Hepatic stellate cell (primary cell): ENCODE results near the gene APBB2.
"Not testable (repeated sequence)": the region's sequence is repeated elsewhere in the genome, so short reads cannot be mapped to it uniquely, and the experiment has no call there.

Source experiments
- DNase-seq: peaks from one replicate; pipeline ENCODE4 v3.0.0; 2011; ENCODE audit warnings: low spot score

APBB2 gene

DNA sequence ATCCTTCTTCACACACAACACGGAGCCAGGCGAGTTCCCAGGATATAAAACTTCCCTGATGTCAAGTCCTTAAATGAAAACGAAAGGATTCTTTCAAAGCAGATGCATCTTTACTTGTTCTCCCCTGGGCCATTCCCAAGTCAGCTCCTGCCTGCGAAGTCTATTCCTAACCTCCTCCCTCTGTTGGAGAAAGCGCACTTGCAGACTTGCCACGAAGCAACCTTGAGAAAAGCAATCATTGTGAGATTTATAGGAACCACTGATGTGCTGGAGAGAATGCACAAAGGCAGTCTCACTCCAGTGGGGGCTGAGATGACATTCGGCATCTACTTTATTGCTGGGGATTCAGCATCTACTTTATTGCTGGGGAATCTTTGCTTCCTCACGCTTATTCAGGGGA, 308.9 kb downstream of the APBB2 start:
- no peak for DNase-seq

DNA sequence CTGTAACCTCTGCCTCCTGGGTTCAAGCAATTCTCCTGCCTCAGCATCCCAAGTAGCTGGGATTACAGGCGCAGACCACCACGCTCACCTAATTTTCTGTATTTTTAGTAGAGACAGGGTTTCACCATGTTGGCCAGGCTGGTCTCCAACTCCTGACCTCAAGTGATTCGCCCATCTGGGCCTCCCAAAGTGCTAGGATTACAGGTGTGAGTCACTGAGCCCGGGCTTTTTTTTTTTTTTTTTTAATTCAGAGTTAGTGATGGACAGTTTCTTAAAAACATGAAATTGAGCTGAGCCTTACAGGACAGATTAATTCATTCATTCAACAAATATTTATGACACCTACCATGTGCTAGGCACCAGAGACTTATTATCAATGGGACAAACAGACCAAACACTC, 313.8 kb downstream of the APBB2 start:
- not testable (repeated sequence) for DNase-seq

DNA sequence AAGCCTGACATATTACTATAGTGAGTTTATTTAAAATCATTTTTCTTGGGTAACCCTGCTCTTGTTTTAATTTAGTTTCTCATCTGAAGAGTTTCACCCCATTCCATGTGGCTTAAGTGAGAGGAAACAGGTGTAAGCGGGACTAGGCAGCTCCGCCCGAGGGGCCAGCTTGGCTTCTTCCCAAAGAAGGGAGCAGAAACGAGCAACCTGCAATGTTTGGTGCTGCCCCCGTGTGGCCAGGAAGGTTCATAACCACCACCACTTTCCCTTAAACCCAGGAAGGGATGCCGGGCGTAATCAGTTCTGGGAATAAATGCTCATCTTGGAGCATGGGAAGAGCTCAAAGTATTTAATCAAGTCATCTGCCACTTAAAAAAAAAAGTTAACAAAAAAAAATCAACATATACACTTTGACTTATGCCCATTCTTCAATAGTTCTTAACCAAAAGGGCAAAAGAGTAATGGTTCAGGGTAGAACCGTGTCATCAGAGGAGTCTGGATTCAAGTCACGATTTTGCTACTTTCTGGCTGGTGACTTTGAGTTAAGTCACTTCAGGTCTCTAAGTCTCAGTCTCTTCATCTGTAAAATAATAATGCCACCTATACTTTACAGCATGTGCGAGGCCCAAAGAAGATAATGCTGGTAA, 316.7 kb downstream of the APBB2 start:
- DNase-seq: peak; percentile 62

DNA sequence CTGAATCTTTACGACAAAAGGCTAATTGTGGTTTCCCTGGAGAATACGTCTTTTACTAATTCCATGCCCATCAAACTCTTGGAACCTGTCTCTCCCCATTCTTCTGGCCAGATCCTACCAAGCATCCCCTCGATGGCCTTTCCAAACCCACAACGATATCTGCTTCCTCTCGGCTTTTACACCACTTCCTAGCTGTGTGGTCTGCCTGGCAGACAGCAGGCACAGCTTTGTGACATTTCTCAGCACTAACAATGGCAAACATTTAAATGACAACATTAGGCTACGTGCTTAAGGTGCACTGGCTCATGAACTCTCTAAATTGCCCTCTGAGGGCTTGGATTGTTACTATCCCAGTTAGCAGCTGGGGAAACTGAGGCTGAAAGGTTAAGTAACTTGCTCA, 323.6 kb downstream of the APBB2 start:
- DNase-seq: no peak

GRCh38 chr4:40890199-40890598, 324.1 kb downstream of the APBB2 start:
- DNase-seq: no peak

GRCh38 chr4:40888933-40889332, 325.4 kb downstream of the APBB2 start:
- no peak for DNase-seq

DNA sequence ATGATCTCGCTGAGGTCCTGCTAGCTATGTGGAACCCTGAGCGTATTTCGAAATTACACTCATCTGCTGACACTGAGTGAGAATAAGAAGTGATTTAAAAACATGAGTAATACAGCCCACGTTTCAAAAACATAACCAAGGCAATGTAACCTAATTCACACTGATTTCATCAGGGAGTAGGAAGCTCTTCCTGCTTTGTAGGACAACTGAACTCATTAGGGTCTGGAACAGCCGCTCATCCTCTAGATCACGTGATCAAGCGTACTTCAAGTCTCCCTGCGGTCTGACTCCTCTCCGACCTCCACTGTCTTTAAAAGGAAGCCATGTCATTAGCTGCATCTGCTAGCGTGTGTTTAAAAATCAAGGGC, 326.6 kb downstream of the APBB2 start:
- peak; percentile 35 for DNase-seq

DNA sequence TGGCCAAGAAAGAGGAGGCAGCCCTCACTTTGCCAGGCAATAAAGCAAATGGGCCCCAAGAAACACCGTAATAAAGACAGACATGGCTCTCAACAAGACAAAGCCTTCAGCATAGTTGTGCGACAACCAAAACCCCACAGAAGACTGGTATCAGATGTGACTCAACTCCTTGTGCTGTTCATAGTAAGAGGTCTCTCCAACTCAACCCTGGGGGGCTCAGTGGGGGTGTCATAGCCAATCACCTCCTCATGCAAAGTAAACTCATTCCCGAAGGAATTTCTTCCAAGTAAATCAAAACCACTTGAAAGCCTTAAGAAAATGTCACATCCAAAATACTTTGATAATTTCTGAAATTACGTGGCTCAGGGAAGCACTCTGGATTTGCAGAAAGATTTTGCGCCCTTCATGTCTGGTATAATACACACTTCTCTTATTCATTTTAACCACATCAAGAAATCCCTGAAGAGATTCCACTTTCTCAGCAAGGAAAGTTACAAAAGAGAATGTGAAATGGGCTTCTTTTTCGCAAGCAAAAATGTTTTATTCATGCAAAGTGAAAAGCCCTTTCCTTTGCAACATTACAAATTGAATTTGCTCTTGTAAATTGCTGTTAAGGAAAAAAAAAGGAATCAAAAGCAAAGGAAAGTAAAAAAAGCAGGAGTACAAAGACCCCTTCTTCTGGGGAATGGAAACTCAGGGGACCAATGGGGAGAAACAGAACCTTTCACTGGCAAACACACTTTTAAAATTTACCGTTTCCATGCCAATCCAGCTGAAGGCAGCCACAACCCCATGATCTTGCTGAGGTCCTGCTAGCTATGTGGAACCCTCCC, 327.2 kb downstream of the APBB2 start:
- no peak for DNase-seq

- DNase-seq: no peak
Observed at GRCh38 chr4:40881851-40882250, 332.5 kb downstream of the APBB2 start.

DNA sequence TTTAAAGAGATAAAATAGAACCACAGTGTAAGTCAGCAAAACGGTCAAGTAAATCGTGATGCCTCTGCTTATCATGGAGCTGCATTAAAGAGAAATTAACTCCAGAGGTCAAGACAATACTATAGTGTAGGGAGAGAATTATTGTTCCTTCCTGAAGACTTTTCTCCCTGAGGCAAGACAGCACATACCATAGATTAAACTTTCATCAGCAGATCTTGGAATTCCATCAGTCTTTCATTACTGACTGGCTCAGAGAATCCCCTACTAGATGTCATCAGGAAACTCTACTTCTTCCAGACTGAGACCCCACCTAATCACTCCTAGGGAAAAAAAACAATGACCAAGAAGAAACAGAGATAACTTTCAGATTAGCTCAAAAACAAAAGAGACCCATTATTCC, 333.2 kb downstream of the APBB2 start:
- no peak for DNase-seq

DNA sequence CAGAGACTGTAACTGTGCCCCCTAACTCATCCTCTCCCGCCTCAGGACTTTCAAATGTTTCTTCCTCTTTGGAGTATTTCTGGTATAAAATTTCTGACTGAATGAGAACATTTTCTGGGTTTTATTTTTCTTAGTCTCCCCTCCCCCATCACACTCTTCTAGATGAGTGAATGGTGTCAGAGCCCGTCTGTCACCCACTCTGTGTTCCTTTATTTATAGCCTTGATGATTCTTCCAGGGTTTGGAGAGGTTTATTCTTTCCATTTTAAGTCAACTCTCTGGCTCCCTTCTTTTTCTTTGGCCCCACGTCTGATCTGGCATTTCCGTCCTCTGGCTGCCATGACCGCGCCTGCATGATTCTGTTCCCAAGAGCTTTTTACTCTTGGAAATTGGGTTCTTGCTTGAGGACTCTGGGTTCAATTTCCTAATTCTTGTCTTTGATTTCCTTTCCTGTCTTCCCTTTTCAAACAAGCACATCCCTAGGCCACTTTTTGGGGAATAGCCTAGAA, 335.7 kb downstream of the APBB2 start:
- no peak for DNase-seq

DNA sequence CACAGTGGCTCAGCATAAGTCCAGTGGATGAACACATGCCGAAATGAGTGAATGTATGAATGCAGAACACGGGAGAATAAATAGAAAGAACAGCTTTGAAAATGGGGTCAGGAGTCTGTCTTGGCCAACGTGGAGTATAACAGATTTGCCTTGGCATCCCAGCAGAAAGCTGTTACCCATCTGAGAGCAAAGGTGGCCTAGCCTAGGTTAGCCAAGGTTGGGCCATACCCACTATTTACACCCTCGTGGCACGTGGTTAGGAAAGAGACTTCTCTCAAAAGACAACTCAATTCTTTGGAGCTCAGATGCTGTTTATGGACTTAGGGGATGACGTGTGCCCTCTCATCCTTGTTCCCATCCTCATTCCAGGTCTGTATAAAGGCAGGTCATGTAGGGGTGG, 337.3 kb downstream of the APBB2 start:
- no peak for DNase-seq

- no peak for DNase-seq
Observed at GRCh38 chr4:40875507-40876150, 338.7 kb downstream of the APBB2 start.

- DNase-seq: no peak
Observed at GRCh38 chr4:40874901-40875300, 339.4 kb downstream of the APBB2 start.

- DNase-seq: no peak
Observed at GRCh38 chr4:40874331-40874730, 340.0 kb downstream of the APBB2 start.

DNA sequence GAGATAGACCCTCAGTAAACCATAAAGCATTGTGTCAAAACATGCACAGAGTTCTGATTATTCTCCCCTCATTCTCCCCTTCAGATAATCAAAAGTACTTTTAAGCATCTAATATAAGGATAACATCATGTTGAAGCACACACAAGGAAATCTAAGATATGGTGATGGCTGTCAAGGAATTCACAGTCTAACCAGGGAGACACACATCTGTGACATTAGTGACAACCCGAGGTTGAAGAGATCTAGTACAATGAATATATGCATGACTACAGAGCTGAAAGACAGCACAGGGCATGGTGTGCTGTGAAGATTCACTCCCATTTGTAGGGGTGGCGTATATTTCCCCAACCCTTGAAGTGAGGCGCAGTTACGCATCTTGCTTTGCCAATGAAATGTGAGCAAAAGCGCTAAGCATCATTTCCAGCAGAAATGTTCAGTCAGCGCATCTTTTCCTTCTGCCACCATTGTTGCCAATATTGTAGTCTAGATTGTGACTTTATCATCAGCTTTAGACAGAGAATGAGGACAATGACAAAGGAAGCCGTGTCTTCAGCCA, 342.6 kb downstream of the APBB2 start:
- DNase-seq: no peak

DNA sequence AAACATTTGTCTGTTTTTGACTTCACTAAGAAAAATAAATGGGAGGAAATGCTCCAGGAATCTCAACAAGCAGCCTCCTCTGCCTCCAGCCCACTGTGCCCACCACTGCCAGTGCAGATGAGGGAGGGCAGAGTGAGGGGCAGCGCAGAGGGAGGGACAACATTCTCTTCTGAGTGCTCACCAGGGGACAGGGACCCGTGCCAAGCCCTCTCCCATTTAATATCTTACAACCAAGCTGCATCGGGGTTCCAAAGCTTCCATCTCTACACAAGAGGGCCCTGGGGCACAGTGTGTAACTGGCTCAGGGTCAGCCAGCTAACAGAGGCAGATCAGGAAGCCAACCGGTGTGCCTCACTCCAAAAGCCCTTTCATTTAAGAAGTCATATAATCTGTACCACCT, 344.2 kb downstream of the APBB2 start:
- DNase-seq: no peak

DNA sequence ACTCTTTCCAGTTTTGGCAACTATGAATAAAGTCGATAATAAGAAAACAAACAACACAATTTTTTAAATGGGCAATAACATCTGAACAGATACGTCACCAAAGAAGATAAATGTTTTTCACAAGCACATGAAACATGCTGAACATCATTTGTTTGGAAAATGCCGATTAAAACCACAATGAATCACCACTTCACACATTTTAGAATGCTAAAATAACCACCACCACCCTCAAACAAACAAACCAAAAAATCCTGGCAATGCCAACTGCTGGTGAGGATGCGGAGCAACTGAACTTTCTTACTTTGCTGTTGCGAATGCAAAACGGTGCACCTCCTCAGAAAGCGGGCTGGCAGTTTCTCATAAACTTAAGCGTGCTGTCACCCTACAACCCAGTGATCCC, 348.6 kb downstream of the APBB2 start:
- DNase-seq: no peak

DNA sequence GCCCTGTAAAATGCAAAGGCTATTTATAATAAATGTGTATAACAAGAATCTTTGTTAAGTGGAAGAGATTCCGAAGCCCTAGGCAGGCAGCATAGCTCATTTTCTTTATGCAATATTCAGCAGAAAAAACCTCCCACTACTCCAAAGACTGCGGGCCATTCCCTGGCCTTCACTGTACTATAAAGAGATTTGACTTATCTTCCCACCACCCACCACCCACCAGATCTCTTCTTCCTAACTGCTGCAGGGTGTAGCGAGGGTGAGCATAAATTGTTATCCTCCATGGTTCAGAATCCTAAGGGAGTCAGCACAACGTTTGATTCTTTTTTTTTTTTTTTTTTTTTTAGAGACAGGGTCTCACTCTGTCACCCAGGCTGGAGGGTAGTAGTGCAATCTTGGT, 349.8 kb downstream of the APBB2 start:
- DNase-seq: no peak

DNA sequence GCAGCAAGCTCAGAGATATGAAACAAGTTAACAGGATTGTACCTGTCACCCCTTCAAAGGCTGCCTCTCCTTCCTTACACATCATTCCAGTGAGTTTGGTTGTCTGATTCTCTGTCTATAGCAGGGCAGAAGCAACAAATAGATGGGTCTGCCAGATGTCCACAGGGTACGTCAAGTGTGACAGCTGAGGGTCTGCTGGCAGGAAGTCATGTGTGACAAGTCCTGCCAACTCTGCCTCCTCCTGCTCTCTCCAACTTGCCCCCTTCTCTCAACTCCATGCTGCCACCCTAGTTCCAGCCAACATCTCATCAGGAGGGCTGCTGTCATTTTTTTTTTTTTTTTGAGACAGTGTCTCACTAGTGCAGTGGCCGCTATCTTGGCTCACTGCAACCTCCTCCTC, 355.4 kb downstream of the APBB2 start:
- DNase-seq: no peak

DNA sequence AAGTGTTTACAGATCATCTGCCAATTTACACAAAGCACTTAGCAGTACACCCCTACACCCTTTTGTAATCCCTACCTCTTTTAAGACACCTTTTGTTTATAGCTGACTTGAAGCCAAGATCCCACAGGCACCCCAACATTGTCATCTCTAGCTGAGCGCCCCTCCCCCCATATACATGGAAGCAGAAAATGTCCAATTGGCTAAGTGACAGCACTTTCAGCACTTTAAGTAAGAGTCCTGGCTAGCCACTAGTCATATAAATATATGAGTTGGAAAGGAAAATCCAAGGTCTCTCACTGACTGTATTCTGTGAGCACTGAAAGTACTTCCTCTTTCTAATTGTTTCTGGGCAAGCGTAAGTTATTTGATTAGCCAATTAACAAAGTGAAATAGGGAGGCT, 356.4 kb downstream of the APBB2 start:
- no peak for DNase-seq

DNA sequence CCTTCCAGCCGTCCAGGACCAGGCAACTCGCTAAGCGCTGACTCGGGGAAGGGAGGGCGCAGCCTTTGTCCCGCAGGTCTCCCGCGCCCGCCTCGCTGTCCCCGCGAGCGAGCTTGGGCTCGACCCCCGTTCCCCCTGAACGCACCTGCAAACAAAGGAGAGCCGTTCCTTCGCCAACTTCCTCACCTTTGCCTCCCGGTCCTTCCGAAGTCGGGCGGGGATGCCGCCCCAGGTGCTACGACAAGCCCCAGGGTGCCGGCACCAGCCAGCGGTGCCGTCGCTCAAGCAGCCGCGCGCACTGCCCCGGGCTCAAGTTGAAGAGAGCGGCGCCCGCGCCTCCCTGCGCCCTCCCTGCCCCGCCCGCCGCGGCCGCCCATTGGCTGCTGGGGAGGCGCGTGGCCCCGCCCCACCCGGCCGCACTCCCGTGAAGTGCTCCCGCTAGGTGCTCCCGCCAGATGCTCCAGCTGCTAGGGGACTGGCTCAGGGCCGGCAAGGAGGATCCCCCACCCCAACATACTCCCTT, 357.4 kb downstream of the APBB2 start:
- DNase-seq: no peak
